Heart left ventricle (tissue), 13 donors: ENCODE results near the gene DOCK7.

Source experiments
- POLR2A ChIP-seq, 2 donors: fragments of 450-650 bp; IDR thresholded peaks; one replicate each; pipeline ENCODE4 v1.6.1; 2017; ENCODE audit warnings: antibody characterized with exemption in 2 of 2, mild to moderate bottlenecking in 2 of 2, moderate library complexity in 2 of 2
- TF ChIP-seq, protein P1 (sequence below), 12 donors: fragments of 200-600 bp; sonication (generic) in 4 of 12; IDR thresholded peaks; one replicate each; pipeline versions ENCODE4 v1.5.0 to v1.8.0; 2018 to 2022; ENCODE audit warnings: antibody characterized with exemption in 12 of 12, mild to moderate bottlenecking in 5 of 12
- donor health status: ischemic (EF 13 %, LVEDD 7.1; RV severe dilation, severe dysfunction).
- donor health status: DM: no; HTN: yes; CAD: no.
- donor health status: DM: no; HTN: no; CAD: no.
- donor health status: ischemic (EF 25% LVEDD 6.9; RV normal size, moderate dysfunction).
- donor health status: ischemic (EF 25% LVEDD 5.7; RV mildly dilated, moderate dysfunction).
- donor health status: ischemic (EF 35%, LVEDD 5.7; RV mildly dilated, moderate dysfunction).
- donor health status: nonischemic (EF 11% LVEDD 7.7; RV severe dilation, severe dysfunction).
- donor health status: DM: yes; HTN: yes; CAD: no.
- donor health status: PGD.
- donor health status: ischemic (EF 29% LVEDD 5.4; RV normal size, mild dysfunction).
- donor health status: nonischemic (EF 23%, LVEDD 6.1; RV moderate dilation, normal function).

DNA sequence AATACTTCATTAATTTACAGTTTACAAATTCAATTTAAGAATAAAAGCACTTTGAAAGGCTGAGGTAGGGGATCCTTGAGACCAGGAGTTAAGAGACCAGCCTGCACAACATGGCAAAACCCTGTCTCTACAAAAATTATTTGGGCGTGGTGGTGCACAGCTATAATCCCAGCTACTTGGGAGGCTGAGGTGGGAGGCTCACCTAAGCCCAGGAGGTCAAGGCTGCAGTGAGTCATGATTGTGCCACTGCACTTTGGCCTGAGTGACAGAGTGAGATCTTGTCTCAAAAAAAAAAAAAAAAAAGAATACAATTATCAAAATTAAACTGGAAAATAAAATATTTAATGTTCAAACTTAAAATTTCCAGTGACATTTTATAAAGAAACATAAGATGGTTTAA is 179.2 kb downstream of the DOCK7 start:
- TF ChIP-seq POLR2A (IDR thresholded peaks at IDR 0.05), result no peak
- TF ChIP-seq, protein P1, sequence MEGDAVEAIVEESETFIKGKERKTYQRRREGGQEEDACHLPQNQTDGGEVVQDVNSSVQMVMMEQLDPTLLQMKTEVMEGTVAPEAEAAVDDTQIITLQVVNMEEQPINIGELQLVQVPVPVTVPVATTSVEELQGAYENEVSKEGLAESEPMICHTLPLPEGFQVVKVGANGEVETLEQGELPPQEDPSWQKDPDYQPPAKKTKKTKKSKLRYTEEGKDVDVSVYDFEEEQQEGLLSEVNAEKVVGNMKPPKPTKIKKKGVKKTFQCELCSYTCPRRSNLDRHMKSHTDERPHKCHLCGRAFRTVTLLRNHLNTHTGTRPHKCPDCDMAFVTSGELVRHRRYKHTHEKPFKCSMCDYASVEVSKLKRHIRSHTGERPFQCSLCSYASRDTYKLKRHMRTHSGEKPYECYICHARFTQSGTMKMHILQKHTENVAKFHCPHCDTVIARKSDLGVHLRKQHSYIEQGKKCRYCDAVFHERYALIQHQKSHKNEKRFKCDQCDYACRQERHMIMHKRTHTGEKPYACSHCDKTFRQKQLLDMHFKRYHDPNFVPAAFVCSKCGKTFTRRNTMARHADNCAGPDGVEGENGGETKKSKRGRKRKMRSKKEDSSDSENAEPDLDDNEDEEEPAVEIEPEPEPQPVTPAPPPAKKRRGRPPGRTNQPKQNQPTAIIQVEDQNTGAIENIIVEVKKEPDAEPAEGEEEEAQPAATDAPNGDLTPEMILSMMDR (IDR thresholded peaks at IDR 0.05), result no peak
